Astrocyte (in vitro differentiated cells and primary cell): Measurements from ENCODE around the gene NLRP6. TPM values are rescaled to one million over a fixed set of nuclear protein-coding genes. Genes with fewer than 3 reads are reported as not detected.
"Not testable (repeated sequence)": the region's sequence is repeated elsewhere in the genome, so short reads cannot be mapped to it uniquely, and the experiment has no call there.

ENCODE experiments used
- DNase-seq: peaks from one replicate; pipeline ENCODE4 v3.0.0-alpha.2; 2010; ENCODE audit warnings: low read depth
- FAIRE-seq: peaks from 2 replicates; lab custom pipeline; 2011; peaks lifted over from hg19 to GRCh38; lab: Jason Lieb, UNC
- H2AFZ ChIP-seq: 2 replicates; pipeline ENCODE4 v1.6.0; 2012; ENCODE audit warnings: low read depth, low read length, inconsistent platforms
- H3K27ac ChIP-seq: 2 replicates; pipeline ENCODE4 v1.5.1; 2011; ENCODE audit warnings: low read depth, low read length, inconsistent platforms
- H3K27me3 ChIP-seq: 2 replicates; pipeline ENCODE4 v1.6.0; 2011; ENCODE audit warnings: low read length, inconsistent platforms; ENCODE audit not compliant: insufficient read depth
- H3K36me3 ChIP-seq: 2 replicates; pipeline ENCODE4 v1.5.1; 2011; ENCODE audit warnings: low read length, inconsistent platforms; ENCODE audit not compliant: insufficient read depth
- H3K4me1 ChIP-seq: 2 replicates; pipeline ENCODE4 v1.5.1; 2011; ENCODE audit warnings: low read length, inconsistent platforms; ENCODE audit not compliant: insufficient read depth
- H3K4me2 ChIP-seq: 2 replicates; pipeline ENCODE4 v1.6.0; 2012; ENCODE audit warnings: low read length, inconsistent platforms
- H3K4me3 ChIP-seq: 2 replicates; pipeline ENCODE4 v1.5.1; 2011; ENCODE audit warnings: low read depth, mild to moderate bottlenecking, low read length, inconsistent platforms; ENCODE audit not compliant: insufficient read depth
- H3K79me2 ChIP-seq: 2 replicates; pipeline ENCODE4 v1.6.0; 2012; ENCODE audit warnings: mild to moderate bottlenecking, low read length, inconsistent platforms; ENCODE audit not compliant: insufficient read depth
- H3K9ac ChIP-seq: 2 replicates; pipeline ENCODE4 v1.6.0; 2012; ENCODE audit warnings: mild to moderate bottlenecking, low read length, inconsistent platforms
- H3K9me3 ChIP-seq: 2 replicates; pipeline ENCODE4 v1.5.1; 2012; ENCODE audit warnings: low read depth, mild to moderate bottlenecking, low read length, inconsistent platforms; ENCODE audit not compliant: insufficient read depth
- H4K20me1 ChIP-seq: 2 replicates; pipeline ENCODE4 v1.6.0; 2012; ENCODE audit warnings: low read length, inconsistent platforms; ENCODE audit not compliant: insufficient read depth
- H3K27ac Mint-ChIP-seq: one replicate; pipeline ENCODE4 v1.8.0; 2021; ENCODE audit warnings: mild to moderate bottlenecking, mixed read lengths; ENCODE audit not compliant: unreplicated experiment
- H3K27me3 Mint-ChIP-seq: one replicate; pipeline ENCODE4 v1.8.0; 2021; ENCODE audit warnings: low read depth, mixed read lengths; ENCODE audit not compliant: unreplicated experiment
- H3K36me3 Mint-ChIP-seq: one replicate; pipeline ENCODE4 v1.8.0; 2021; ENCODE audit warnings: low read depth, mixed read lengths; ENCODE audit not compliant: unreplicated experiment
- H3K4me1 Mint-ChIP-seq: one replicate; pipeline ENCODE4 v1.8.0; 2021; ENCODE audit warnings: low read depth, mixed read lengths; ENCODE audit not compliant: unreplicated experiment
- H3K4me3 Mint-ChIP-seq: one replicate; pipeline ENCODE4 v1.8.0; 2021; ENCODE audit warnings: mild to moderate bottlenecking, moderate library complexity, mixed read lengths; ENCODE audit not compliant: unreplicated experiment
- H3K9me3 Mint-ChIP-seq: one replicate; pipeline ENCODE4 v1.8.0; 2021; ENCODE audit warnings: mild to moderate bottlenecking, mixed read lengths; ENCODE audit not compliant: unreplicated experiment
- EZH2 ChIP-seq: IDR thresholded peaks from 2 replicates; pipeline ENCODE4 v1.6.1; 2012; ENCODE audit warnings: mild to moderate bottlenecking, low read length, inconsistent platforms; ENCODE audit not compliant: insufficient read depth
- total RNA-seq: library from RNA; stranded (reverse); gene quantifications from 2 replicates; pipeline ENCODE4 v1.2.1, GENCODE V29; 2021
- TF ChIP-seq, protein P1 (sequence below): IDR thresholded peaks from 2 replicates; pipeline ENCODE4 v1.5.1; 2011; ENCODE audit warnings: low read depth, mild to moderate bottlenecking, inconsistent platforms, low read length, moderate library complexity; ENCODE audit not compliant: insufficient read depth

NLRP6 gene
- total RNA-seq, 1 donor from 2014 or later, result not detected

DNA sequence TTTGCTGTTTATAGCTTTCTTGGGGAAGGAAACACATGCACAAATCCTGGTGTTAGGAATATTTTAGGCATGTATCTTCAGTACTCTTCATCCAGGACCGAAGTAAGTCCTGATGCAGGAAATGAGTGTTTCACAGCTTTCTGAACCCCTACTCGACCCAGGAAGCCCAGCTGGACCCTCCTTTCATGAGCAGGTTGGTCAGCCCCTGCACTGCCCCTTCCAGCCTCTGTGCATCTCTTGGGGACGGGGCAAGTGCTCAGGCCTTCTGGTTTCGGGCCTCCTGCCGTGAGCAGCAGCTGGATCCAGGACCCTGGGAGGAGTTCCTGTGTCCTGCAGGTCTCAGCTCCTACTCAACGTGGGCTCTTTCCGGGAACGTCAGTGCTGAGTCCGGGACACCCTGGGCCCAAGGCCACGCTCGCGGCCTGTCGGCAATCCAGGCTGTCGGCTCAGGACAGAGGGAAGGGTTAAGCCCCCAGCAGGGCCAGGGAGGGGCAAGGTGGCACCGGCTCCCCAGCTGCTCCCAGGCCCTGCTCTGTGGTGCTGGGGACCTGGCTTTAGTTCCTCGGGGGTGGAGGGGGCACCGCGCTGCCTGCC, 31.9 kb downstream of the NLRP6 start:
- not testable (repeated sequence) for H3K9ac ChIP-seq, FAIRE-seq, DNase-seq, H3K27ac ChIP-seq, H3K36me3 ChIP-seq, H3K79me2 ChIP-seq, H3K36me3 Mint-ChIP-seq, H3K9me3 ChIP-seq, H3K27me3 Mint-ChIP-seq, H3K9me3 Mint-ChIP-seq, H3K27me3 ChIP-seq, H4K20me1 ChIP-seq, H2AFZ ChIP-seq
- Mint-ChIP-seq H3K4me3 (peak overlapping the region; percentile 94), H3K4me1 (peaks cover 25% of the 10 kb centered on the region), H3K27ac (peak overlapping the region; percentile 50)
- peaks cover 22% of the 10 kb centered on the region for H3K4me1 ChIP-seq
- H3K4me3 ChIP-seq, result peak overlapping the region; percentile 12
- peak overlapping the region; percentile 91 for H3K4me2 ChIP-seq

DNA sequence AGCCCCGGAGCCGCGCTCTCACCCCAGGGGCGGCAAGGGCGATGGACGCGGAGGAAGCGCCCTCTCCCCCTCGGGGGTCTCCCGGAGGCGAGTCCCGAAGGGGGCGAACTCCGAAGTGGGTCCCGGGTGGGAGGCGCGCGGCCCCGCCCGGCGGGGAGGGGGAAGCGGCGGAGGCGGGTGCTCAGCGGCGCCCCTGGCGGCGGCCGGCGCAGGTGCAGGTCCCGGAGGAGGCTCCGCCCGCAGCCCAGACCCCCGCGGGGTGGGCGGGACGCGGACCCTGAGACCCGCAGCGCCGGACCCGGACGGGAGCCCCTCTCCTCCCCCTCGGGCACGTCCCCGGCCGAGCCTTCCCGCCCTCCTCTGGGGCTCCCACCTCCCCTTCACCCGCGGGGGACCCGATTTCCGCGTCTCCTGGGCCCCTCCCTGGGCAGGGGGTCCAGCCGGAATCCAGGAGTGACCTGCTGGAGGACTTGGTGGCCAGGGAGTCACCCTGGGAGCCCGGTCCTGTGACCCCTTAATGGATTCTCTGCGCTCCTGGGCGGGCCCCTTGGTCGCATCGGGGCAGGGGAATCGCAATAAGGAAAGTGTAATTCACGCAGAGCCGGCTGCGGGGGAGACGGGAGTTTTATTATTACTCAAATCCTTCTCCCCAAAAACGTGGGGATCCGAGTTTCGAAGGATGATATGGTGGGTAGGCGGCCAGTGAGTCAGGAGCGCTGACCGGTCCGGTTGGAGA, 33.0 kb downstream of the NLRP6 start:
- not testable (repeated sequence) for H3K36me3 ChIP-seq, H3K36me3 Mint-ChIP-seq, DNase-seq, H3K9ac ChIP-seq, H4K20me1 ChIP-seq, H2AFZ ChIP-seq, H3K9me3 ChIP-seq, H3K4me3 ChIP-seq, H3K27me3 Mint-ChIP-seq, FAIRE-seq, H3K27ac ChIP-seq, H3K9me3 Mint-ChIP-seq, H3K79me2 ChIP-seq
- peak overlapping the region; percentile 81 for H3K4me3 Mint-ChIP-seq
- H3K4me1 ChIP-seq, result peaks cover 22% of the 10 kb centered on the region
- H3K4me1 Mint-ChIP-seq, result peaks cover 25% of the 10 kb centered on the region
- peaks cover 10% of the 10 kb centered on the region for H3K27me3 ChIP-seq
- peak overlapping the region; percentile 93 for H3K27ac Mint-ChIP-seq
- peak overlapping the region; percentile 55 for H3K4me2 ChIP-seq

DNA sequence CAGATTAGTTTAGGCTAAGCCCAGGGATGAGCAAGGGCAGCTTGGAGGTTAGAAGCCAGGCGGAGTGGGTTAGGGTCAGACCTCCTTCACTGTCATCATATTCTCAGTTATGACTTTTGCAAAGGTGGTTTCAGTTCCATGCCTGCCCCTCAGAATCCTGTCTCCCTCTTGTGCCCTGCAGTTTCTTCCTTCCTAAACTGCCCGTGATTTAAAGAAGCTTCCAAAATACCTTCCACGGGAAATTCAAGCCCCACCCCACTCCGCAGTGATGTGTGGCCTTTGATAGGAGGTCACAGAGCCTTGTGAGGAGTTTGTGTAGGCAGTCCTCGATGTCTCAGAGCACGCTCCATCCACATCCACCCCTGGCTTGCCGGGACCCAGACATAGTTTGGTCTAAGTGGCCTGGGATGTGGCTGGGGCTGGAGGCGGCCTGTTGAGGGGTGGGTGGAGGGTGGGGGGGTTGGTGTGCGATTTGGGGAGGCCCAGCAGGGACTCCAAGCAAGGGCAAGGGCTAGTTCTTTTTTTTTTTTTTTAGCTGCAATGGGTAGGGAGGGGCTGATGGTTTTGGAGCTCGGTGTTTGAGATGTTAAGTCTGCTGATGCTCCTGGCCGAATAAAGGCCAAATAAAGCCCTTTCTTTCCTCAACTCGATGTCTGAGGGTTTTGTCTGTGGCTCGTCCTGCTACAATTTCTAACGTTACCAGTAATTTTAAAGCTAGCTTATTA, 34.0 kb downstream of the NLRP6 start:
- peak overlapping the region; percentile 41 for H3K4me2 ChIP-seq
- no peaks in the 10 kb centered on the region for H3K9me3 ChIP-seq
- Mint-ChIP-seq H3K27me3 (no peaks in the 10 kb centered on the region), H3K27ac (peak overlapping the region; percentile 93), H3K9me3 (no peaks in the 10 kb centered on the region), H3K4me3 (peak overlapping the region; percentile 95), H3K4me1 (peaks cover 30% of the 10 kb centered on the region), H3K36me3 (peaks cover 7% of the 10 kb centered on the region)
- no peak for TF ChIP-seq EZH2
- TF ChIP-seq, protein P1, sequence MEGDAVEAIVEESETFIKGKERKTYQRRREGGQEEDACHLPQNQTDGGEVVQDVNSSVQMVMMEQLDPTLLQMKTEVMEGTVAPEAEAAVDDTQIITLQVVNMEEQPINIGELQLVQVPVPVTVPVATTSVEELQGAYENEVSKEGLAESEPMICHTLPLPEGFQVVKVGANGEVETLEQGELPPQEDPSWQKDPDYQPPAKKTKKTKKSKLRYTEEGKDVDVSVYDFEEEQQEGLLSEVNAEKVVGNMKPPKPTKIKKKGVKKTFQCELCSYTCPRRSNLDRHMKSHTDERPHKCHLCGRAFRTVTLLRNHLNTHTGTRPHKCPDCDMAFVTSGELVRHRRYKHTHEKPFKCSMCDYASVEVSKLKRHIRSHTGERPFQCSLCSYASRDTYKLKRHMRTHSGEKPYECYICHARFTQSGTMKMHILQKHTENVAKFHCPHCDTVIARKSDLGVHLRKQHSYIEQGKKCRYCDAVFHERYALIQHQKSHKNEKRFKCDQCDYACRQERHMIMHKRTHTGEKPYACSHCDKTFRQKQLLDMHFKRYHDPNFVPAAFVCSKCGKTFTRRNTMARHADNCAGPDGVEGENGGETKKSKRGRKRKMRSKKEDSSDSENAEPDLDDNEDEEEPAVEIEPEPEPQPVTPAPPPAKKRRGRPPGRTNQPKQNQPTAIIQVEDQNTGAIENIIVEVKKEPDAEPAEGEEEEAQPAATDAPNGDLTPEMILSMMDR, result no peak
- no peak overlapping the region for H3K9ac ChIP-seq
- no peak overlapping the region for H2AFZ ChIP-seq
- H3K79me2 ChIP-seq, result peaks cover 6% of the 10 kb centered on the region
- H4K20me1 ChIP-seq, result no peaks in the 10 kb centered on the region
- peaks cover 21% of the 10 kb centered on the region for H3K27me3 ChIP-seq
- no peak for FAIRE-seq
- peaks cover 22% of the 10 kb centered on the region for H3K4me1 ChIP-seq
- DNase-seq, result no peak
- H3K36me3 ChIP-seq, result no peaks in the 10 kb centered on the region
- H3K4me3 ChIP-seq, result no peak overlapping the region
- no peak overlapping the region for H3K27ac ChIP-seq
